A549 (cell line): ENCODE measurements around the gene FKBP1A. TPM values are rescaled to one million over a fixed set of nuclear protein-coding genes. Genes with fewer than 3 reads are reported as not detected.

Experiments
- ATAC-seq, 2 experiments: fragments of 200-7000 bp in 1 of 2; fragments of >200 bp in 1 of 2; cut with Nextera tagmentation in 1 of 2; cut with Tn5 transposase in 1 of 2; 3 replicates each; pipeline versions ENCODE4 v1.8.0 to v1.9.1; 2018 to 2020; ENCODE audit warnings: mild to moderate bottlenecking in 1 of 2, moderate library complexity in 1 of 2
- CTCF ChIA-PET: fragments of 300-600 bp; sonication (Branson Sonifier 250); formaldehyde crosslinking; extraction: SDS; loops from one replicate; lab custom pipeline; 2021; ENCODE audit warnings: antibody characterized with exemption, inconsistent platforms; lab: Yijun Ruan, JAX
- POLR2A ChIA-PET: fragments of 350-600 bp; formaldehyde crosslinking; extraction: SDS; loops from one replicate; lab custom pipeline; 2021; ENCODE audit warnings: antibody characterized with exemption, inconsistent platforms; lab: Yijun Ruan, JAX
- DNase-seq, 2 experiments: peaks; one replicate each; pipeline versions ENCODE4 v3.0.0 to v3.0.0-alpha.2; 2011 to 2016; ENCODE audit warnings: low read depth in 1 of 2, low spot score in 1 of 2
- FAIRE-seq: peaks from 2 replicates; lab custom pipeline; 2011; peaks lifted over from hg19 to GRCh38; lab: Jason Lieb, UNC
- H3K27ac ChIP-seq, 2 experiments: fragments of >200 bp; sonication (Bioruptor Twin); formaldehyde crosslinking; 3 replicates each; pipeline ENCODE4 v1.5.1; 2016 to 2017
- H3K4me1 ChIP-seq: fragments of >200 bp; sonication (Bioruptor Twin); formaldehyde crosslinking; 3 replicates; pipeline ENCODE4 v1.6.1; 2016
- H3K4me2 ChIP-seq: fragments of >200 bp; sonication (Bioruptor Twin); formaldehyde crosslinking; 3 replicates; pipeline ENCODE4 v1.6.1; 2016
- H3K4me3 ChIP-seq: fragments of >200 bp; sonication (Bioruptor Twin); formaldehyde crosslinking; 3 replicates; pipeline ENCODE4 v1.5.1; 2016
- H3K9me3 ChIP-seq: fragments of >200 bp; sonication (Bioruptor Twin); formaldehyde crosslinking; 3 replicates; pipeline ENCODE4 v1.6.1; 2016
- BCL3 ChIP-seq: fragments of >200 bp; sonication (Bioruptor Twin); formaldehyde crosslinking; IDR thresholded peaks from 3 replicates; pipeline ENCODE4 v1.6.1; 2016
- BHLHE40 ChIP-seq: IDR thresholded peaks from 2 replicates; pipeline ENCODE4 v1.6.1; 2012; ENCODE audit warnings: low read depth, low read length, inconsistent platforms
- CBX8 ChIP-seq: fragments of 200-600 bp; sonication (generic); IDR thresholded peaks from 2 replicates; pipeline ENCODE4 v1.6.1; 2016
- CEBPB ChIP-seq, 2 experiments: fragments of >200 bp in 1 of 2; sonication (Bioruptor Twin) in 1 of 2; formaldehyde crosslinking in 1 of 2; IDR thresholded peaks; 2 replicates each; pipeline ENCODE4 v1.6.1; 2012 to 2016
- CHD2 ChIP-seq: fragments of 150-350 bp; IDR thresholded peaks from 2 replicates; pipeline ENCODE4 v1.6.1; 2014; ENCODE audit warnings: low read length; ENCODE audit not compliant: partially characterized antibody
- CHD4 ChIP-seq: fragments of 200-600 bp; sonication (generic); IDR thresholded peaks from 2 replicates; pipeline ENCODE4 v1.6.1; 2016; ENCODE audit warnings: antibody characterized with exemption, mild to moderate bottlenecking, borderline replicate concordance
- CTCF ChIP-seq: fragments of >200 bp; sonication (Bioruptor Twin); formaldehyde crosslinking; IDR thresholded peaks from 3 replicates; pipeline ENCODE4 v1.5.1; 2016
- EHMT2 ChIP-seq: fragments of 200-600 bp; sonication (generic); IDR thresholded peaks from 2 replicates; pipeline ENCODE4 v1.6.1; 2016; ENCODE audit warnings: antibody characterized with exemption, low read depth, mild to moderate bottlenecking, moderate library complexity
- EP300 ChIP-seq, 2 experiments: fragments of >200 bp; sonication (Bioruptor Twin); formaldehyde crosslinking; IDR thresholded peaks; 2 replicates in 1 of 2; 3 replicates in 1 of 2; pipeline ENCODE4 v1.6.1; 2016 to 2017
- FOSL2 ChIP-seq, 2 experiments: fragments of 450-650 bp in 1 of 2; fragments of >200 bp in 1 of 2; sonication (Bioruptor Twin) in 1 of 2; formaldehyde crosslinking; IDR thresholded peaks; 2 replicates each; pipeline versions ENCODE4 v1.5.0 to v1.6.1; 2016 to 2020; ENCODE audit warnings: mild to moderate bottlenecking in 1 of 2, moderate library complexity in 1 of 2
- HEYL ChIP-seq: fragments of 250-450 bp; sonication (Bioruptor Pico); IDR thresholded peaks from 2 replicates; pipeline ENCODE4 v1.8.0; 2021; ENCODE audit warnings: mild to moderate bottlenecking, moderate library complexity
- HMGXB4 ChIP-seq: fragments of 250-450 bp; sonication (Bioruptor Pico); IDR thresholded peaks from 2 replicates; pipeline ENCODE4 v1.5.0; 2021; ENCODE audit warnings: mild to moderate bottlenecking, moderate library complexity, borderline replicate concordance
- MAFK ChIP-seq: fragments of 450-650 bp; IDR thresholded peaks from 2 replicates; pipeline ENCODE4 v1.6.1; 2014; ENCODE audit not compliant: partially characterized antibody
- MAZ ChIP-seq: fragments of 150-350 bp; IDR thresholded peaks from 2 replicates; pipeline ENCODE4 v1.6.1; 2014; ENCODE audit warnings: antibody characterized with exemption, low read depth, low read length, borderline replicate concordance
- NR3C1 ChIP-seq: fragments of >200 bp; sonication (Bioruptor Twin); formaldehyde crosslinking; IDR thresholded peaks from 3 replicates; pipeline ENCODE4 v1.6.1; 2017
- POLR2A ChIP-seq: IDR thresholded peaks from 2 replicates; pipeline ENCODE4 v1.6.1; 2012; ENCODE audit warnings: mild to moderate bottlenecking, low read length
- POLR2AphosphoS2 ChIP-seq: conservative IDR thresholded peaks from 2 replicates; pipeline ENCODE4 v1.6.1; 2012; ENCODE audit warnings: low read length, improper control_type of control experiment, inconsistent platforms
- RCOR1 ChIP-seq: fragments of 150-350 bp; IDR thresholded peaks from 2 replicates; pipeline ENCODE4 v1.6.1; 2014; ENCODE audit warnings: antibody characterized with exemption, low read length, low read depth
- RFX5 ChIP-seq: fragments of 450-650 bp; IDR thresholded peaks from 2 replicates; pipeline ENCODE4 v1.7.1; 2014; ENCODE audit warnings: antibody characterized with exemption, mild to moderate bottlenecking, moderate library complexity
- SMC3 ChIP-seq: fragments of >200 bp; sonication (Bioruptor Twin); formaldehyde crosslinking; IDR thresholded peaks from 3 replicates; pipeline ENCODE4 v1.6.1; 2018; ENCODE audit warnings: inconsistent platforms
- TFCP2L1 ChIP-seq: fragments of 250-450 bp; sonication (Bioruptor Pico); IDR thresholded peaks from 2 replicates; pipeline ENCODE4 v1.5.0; 2021; ENCODE audit warnings: mild to moderate bottlenecking
- TP53 ChIP-seq: fragments of 250-450 bp; sonication (Bioruptor Pico); IDR thresholded peaks from 2 replicates; pipeline ENCODE4 v1.5.0; 2021; ENCODE audit warnings: mild to moderate bottlenecking, moderate library complexity
- ZNF302 ChIP-seq: fragments of 250-450 bp; sonication (Bioruptor Pico); IDR thresholded peaks from 2 replicates; pipeline ENCODE4 v1.9.0; 2021; ENCODE audit warnings: inconsistent platforms, mild to moderate bottlenecking, moderate library complexity
- WGBS: methylation state at CpG from one replicate; pipeline ENCODE4 v1.1.6; 2017; ENCODE audit errors: missing lambda C conversion rate; 5-methylcytosine and 5-hydroxymethylcytosine counted together
- polyA plus RNA-seq, 4 experiments: library from polyadenylated mRNA; depleted of rRNA in 3 of 4; stranded (reverse); fragments of >200 nt; fragmentation: RNase III in 1 of 4; extraction: RNeasy Plus Mini Kit Qiagen cat#74134 plus additional on column Dnase treatment in 1 of 4; gene quantifications; 2 replicates in 3 of 4; 3 replicates in 1 of 4; pipeline ENCODE4 v1.2.3, GENCODE V29; 2011 to 2017

Gene FKBP1A
- polyA plus RNA-seq, 2 of the 4 experiments (the other 2 are of a cell fraction): 385 to 535 TPM

GRCh38 chr20:1368448-1369199 lies 24.2 kb downstream of the FKBP1A start:
- Histone ChIP-seq H3K9me3 (no peaks in the 10 kb centered on the region), H3K4me1 (peaks cover 14% of the 10 kb centered on the region), H3K4me3 (no peak overlapping the region), H3K4me2 (no peak overlapping the region), H3K27ac (no peak overlapping the region; a peak in 1 of 6 replicates)
- FAIRE-seq (no peak), DNase-seq (no peak), ATAC-seq (no peak)
- POLR2A ChIA-PET: interaction anchor here (1.1 kb wide), 1 partner anchor 43 kb away, joined by 3 read pairs; no protein-coding TSS in a partner anchor
- WGBS: 79% methylated on average over 7 of the region's 7 CpGs
- no peak for TF ChIP-seq NR3C1
- CTCF ChIA-PET: interaction anchor here (1.1 to 1.7 kb wide), 3 partner anchors 9 to 135 kb away, joined by 3 to 4 read pairs (median 4); no protein-coding TSS in a partner anchor

GRCh38 chr20:1367479-1367878 lies 25.4 kb downstream of the FKBP1A start:
- no peak for FAIRE-seq
- H3K27ac ChIP-seq: no peak overlapping the region
- H3K4me3 ChIP-seq: no peak overlapping the region
- ChIA-PET CTCF (interaction anchor here (1.4 to 1.7 kb wide), 2 partner anchors 10 to 136 kb away, joined by 4 read pairs; no protein-coding TSS in a partner anchor), POLR2A (interaction anchor here (1.1 kb wide), 1 partner anchor 42 kb away, joined by 3 read pairs; no protein-coding TSS in a partner anchor)
- WGBS: 91% methylated on average over 4 of the region's 4 CpGs
- peaks cover 14% of the 10 kb centered on the region for H3K4me1 ChIP-seq
- no peak overlapping the region for H3K4me2 ChIP-seq
- ATAC-seq: no peak
- H3K9me3 ChIP-seq: no peaks in the 10 kb centered on the region
- TF ChIP-seq CHD4: no peak
- TF ChIP-seq FOSL2 (IDR thresholded peaks at IDR 0.05): no peak
- no peak for TF ChIP-seq FOSL2 (CRISPR knock-in tag; IDR thresholded peaks at IDR 0.05)
- TF ChIP-seq MAFK: no peak
- no peak for TF ChIP-seq RFX5
- TF ChIP-seq TP53: no peak
- TF ChIP-seq RCOR1: no peak
- DNase-seq: no peak

GRCh38 chr20:1364106-1364505 lies 28.7 kb downstream of the FKBP1A start:
- CTCF ChIA-PET: interaction anchor here (1.1 kb wide), 1 partner anchor 24 kb away, joined by 3 read pairs; no protein-coding TSS in a partner anchor
- FAIRE-seq (no peak), ATAC-seq (no peak), DNase-seq (no peak)
- Histone ChIP-seq H3K4me3 (no peak overlapping the region), H3K27ac (no peak overlapping the region), H3K4me1 (peaks cover 6% of the 10 kb centered on the region; the same call in 2 of the 3 replicates), H3K4me2 (no peak overlapping the region), H3K9me3 (no peaks in the 10 kb centered on the region)
- POLR2A ChIA-PET: no interaction called here
- WGBS: 85% methylated on average over 2 of the region's 2 CpGs
- no peak for TF ChIP-seq MAZ
- no peak for TF ChIP-seq ZNF302 (CRISPR knock-in tag)
- TF ChIP-seq CEBPB (IDR thresholded peaks at IDR 0.05): no peak
- TF ChIP-seq CBX8: no peak
- no peak for TF ChIP-seq EP300 (IDR thresholded peaks at IDR 0.05)
- TF ChIP-seq CTCF: no peak
- no peak for TF ChIP-seq BCL3
- TF ChIP-seq POLR2A: no peak
- TF ChIP-seq SMC3: no peak
- no peak for TF ChIP-seq POLR2AphosphoS2
- TF ChIP-seq TP53: no peak
- TF ChIP-seq EHMT2: no peak
- no peak for TF ChIP-seq HMGXB4 (CRISPR knock-in tag)
- TF ChIP-seq HEYL (CRISPR knock-in tag): no peak
- TF ChIP-seq TFCP2L1 (CRISPR knock-in tag): no peak
- no peak for TF ChIP-seq BHLHE40
- no peak for TF ChIP-seq CHD2
